Gastrocnemius medialis (tissue), 4 donors: Measurements from ENCODE around the gene KRTAP5-11.

Experiments
- CTCF ChIP-seq, 5 experiments: fragments of 450-650 bp in 3 of 5; fragments of 200-600 bp in 2 of 5; sonication (generic) in 2 of 5; IDR thresholded peaks in 4 of 5; conservative IDR thresholded peaks in 1 of 5; 1 replicate in 4 of 5; 2 replicates in 1 of 5; pipeline ENCODE4 v1.5.1; 2016 to 2019; ENCODE audit warnings: antibody characterized with exemption in 5 of 5, mild to moderate bottlenecking in 3 of 5, moderate library complexity in 3 of 5
- POLR2A ChIP-seq, 2 donors: fragments of 450-650 bp; IDR thresholded peaks; one replicate each; pipeline ENCODE4 v1.6.1; 2017; ENCODE audit warnings: antibody characterized with exemption in 2 of 2, mild to moderate bottlenecking in 2 of 2, moderate library complexity in 2 of 2

- TF ChIP-seq POLR2A (IDR thresholded peaks at IDR 0.05) (no peak), CTCF (IDR thresholded peaks at IDR 0.05 in 4 of 5, conservative IDR thresholded peaks at IDR 0.05 in 1 of 5) (peak; percentile 18 to 77 (median 51))
Measured at GRCh38 chr11:71580057-71581003, 2.3 kb downstream of the KRTAP5-11 start.
